SK-N-SH treated with all-trans-retinoic acid at 6 μM for 48 hours (cell line): ENCODE measurements around the gene AGBL3.

Experiments used
- ATAC-seq: fragments of 200-7000 bp; cut with Tn5 transposase; 3 replicates; pipeline ENCODE4 v1.9.1; 2020; ENCODE audit warnings: mild to moderate bottlenecking, moderate library complexity
- ARNTL ChIP-seq: fragments of 450-650 bp; formaldehyde crosslinking; IDR thresholded peaks from 2 replicates; pipeline ENCODE4 v1.5.0; 2020; ENCODE audit warnings: low read depth, mild to moderate bottlenecking, moderate library complexity, borderline replicate concordance
- BACH2 ChIP-seq: fragments of 250-450 bp; sonication (Bioruptor Pico); IDR thresholded peaks from 2 replicates; pipeline ENCODE4 v1.9.0; 2021; ENCODE audit warnings: mild to moderate bottlenecking, borderline replicate concordance
- CSDC2 ChIP-seq: fragments of 250-450 bp; sonication (Bioruptor Pico); IDR thresholded peaks from 2 replicates; pipeline ENCODE4 v1.5.0; 2020; ENCODE audit warnings: mild to moderate bottlenecking, moderate library complexity
- GLIS3 ChIP-seq: fragments of 250-450 bp; sonication (Bioruptor Pico); IDR thresholded peaks from 2 replicates; pipeline ENCODE4 v1.5.0; 2020; ENCODE audit warnings: mild to moderate bottlenecking, moderate library complexity
- ISL1 ChIP-seq: fragments of 250-450 bp; sonication (Bioruptor Pico); IDR thresholded peaks from 2 replicates; pipeline ENCODE4 v2.1.2; 2022; ENCODE audit warnings: mild to moderate bottlenecking, moderate library complexity
- PPARA ChIP-seq: fragments of 250-450 bp; sonication (Bioruptor Pico); IDR thresholded peaks from 2 replicates; pipeline ENCODE4 v1.5.0; 2020; ENCODE audit warnings: mild to moderate bottlenecking, borderline replicate concordance
- RARB ChIP-seq: fragments of 250-450 bp; sonication (Bioruptor Pico); IDR thresholded peaks from 2 replicates; pipeline ENCODE4 v1.8.0; 2021; ENCODE audit warnings: mild to moderate bottlenecking, moderate library complexity
- SNAI2 ChIP-seq: fragments of 250-450 bp; sonication (Bioruptor Pico); IDR thresholded peaks from 2 replicates; pipeline ENCODE4 v1.5.0; 2020; ENCODE audit warnings: mild to moderate bottlenecking, moderate library complexity
- TCF4 ChIP-seq: fragments of 250-450 bp; sonication (Bioruptor Pico); IDR thresholded peaks from 2 replicates; pipeline ENCODE4 v1.8.0; 2021; ENCODE audit warnings: mild to moderate bottlenecking, moderate library complexity, borderline replicate concordance
- TOX ChIP-seq: fragments of 250-450 bp; sonication (Bioruptor Pico); IDR thresholded peaks from 2 replicates; pipeline ENCODE4 v1.8.0; 2021; ENCODE audit warnings: mild to moderate bottlenecking, moderate library complexity, borderline replicate concordance
- TSHZ2 ChIP-seq: fragments of 250-450 bp; sonication (Bioruptor Pico); IDR thresholded peaks from 2 replicates; pipeline ENCODE4 v1.5.0; 2020; ENCODE audit warnings: mild to moderate bottlenecking, moderate library complexity
- ZC3H10 ChIP-seq: fragments of 250-450 bp; sonication (Bioruptor Pico); IDR thresholded peaks from 2 replicates; pipeline ENCODE4 v1.5.1; 2021; ENCODE audit warnings: mild to moderate bottlenecking, moderate library complexity
- ZFP3 ChIP-seq: fragments of 250-450 bp; sonication (Bioruptor Pico); IDR thresholded peaks from 2 replicates; pipeline ENCODE4 v1.5.0; 2020; ENCODE audit warnings: mild to moderate bottlenecking, moderate library complexity
- ZFP30 ChIP-seq: fragments of 450-650 bp; formaldehyde crosslinking; IDR thresholded peaks from 2 replicates; pipeline ENCODE4 v1.5.0; 2022; ENCODE audit warnings: mild to moderate bottlenecking, moderate library complexity
- ZNF565 ChIP-seq: fragments of 450-650 bp; formaldehyde crosslinking; conservative IDR thresholded peaks from 2 replicates; pipeline ENCODE4 v1.5.0; 2020; ENCODE audit warnings: low read depth, mild to moderate bottlenecking, moderate library complexity
- ZNF70 ChIP-seq: fragments of 450-650 bp; formaldehyde crosslinking; IDR thresholded peaks from 2 replicates; pipeline ENCODE4 v1.5.0; 2020; ENCODE audit warnings: mild to moderate bottlenecking, moderate library complexity
- ZNF8 ChIP-seq: fragments of 450-650 bp; formaldehyde crosslinking; IDR thresholded peaks from 2 replicates; pipeline ENCODE4 v1.5.0; 2020; ENCODE audit warnings: mild to moderate bottlenecking, moderate library complexity
- TF ChIP-seq, protein P1 (sequence below): fragments of 250-450 bp; sonication (Bioruptor Pico); IDR thresholded peaks from 2 replicates; pipeline ENCODE4 v1.5.1; 2021; ENCODE audit warnings: mild to moderate bottlenecking, moderate library complexity
- TF ChIP-seq, protein P2 (sequence below): fragments of 250-450 bp; sonication (Bioruptor Pico); IDR thresholded peaks from 2 replicates; pipeline ENCODE4 v1.8.0; 2021; ENCODE audit warnings: low read depth, mild to moderate bottlenecking, moderate library complexity, borderline replicate concordance
- TF ChIP-seq, protein P3 (sequence below): fragments of 250-450 bp; sonication (Bioruptor Pico); IDR thresholded peaks from 2 replicates; pipeline ENCODE4 v1.8.0; 2020; ENCODE audit warnings: mild to moderate bottlenecking, moderate library complexity, borderline replicate concordance

AGBL3 gene

GRCh38 chr7:135109562-135109961, 123.3 kb downstream of the AGBL3 start:
- no peak for TF ChIP-seq RARB (CRISPR knock-in tag)
- TF ChIP-seq, protein P1, sequence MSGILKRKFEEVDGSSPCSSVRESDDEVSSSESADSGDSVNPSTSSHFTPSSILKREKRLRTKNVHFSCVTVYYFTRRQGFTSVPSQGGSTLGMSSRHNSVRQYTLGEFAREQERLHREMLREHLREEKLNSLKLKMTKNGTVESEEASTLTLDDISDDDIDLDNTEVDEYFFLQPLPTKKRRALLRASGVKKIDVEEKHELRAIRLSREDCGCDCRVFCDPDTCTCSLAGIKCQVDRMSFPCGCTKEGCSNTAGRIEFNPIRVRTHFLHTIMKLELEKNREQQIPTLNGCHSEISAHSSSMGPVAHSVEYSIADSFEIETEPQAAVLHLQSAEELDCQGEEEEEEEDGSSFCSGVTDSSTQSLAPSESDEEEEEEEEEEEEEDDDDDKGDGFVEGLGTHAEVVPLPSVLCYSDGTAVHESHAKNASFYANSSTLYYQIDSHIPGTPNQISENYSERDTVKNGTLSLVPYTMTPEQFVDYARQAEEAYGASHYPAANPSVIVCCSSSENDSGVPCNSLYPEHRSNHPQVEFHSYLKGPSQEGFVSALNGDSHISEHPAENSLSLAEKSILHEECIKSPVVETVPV (CRISPR knock-in tag): no peak
- no peak for TF ChIP-seq GLIS3 (CRISPR knock-in tag)
- TF ChIP-seq ZC3H10: no peak
- TF ChIP-seq ZFP3: no peak
- TF ChIP-seq ZNF70: no peak
- TF ChIP-seq ISL1 (CRISPR knock-in tag): no peak
- TF ChIP-seq TOX: no peak
- TF ChIP-seq, protein P2, sequence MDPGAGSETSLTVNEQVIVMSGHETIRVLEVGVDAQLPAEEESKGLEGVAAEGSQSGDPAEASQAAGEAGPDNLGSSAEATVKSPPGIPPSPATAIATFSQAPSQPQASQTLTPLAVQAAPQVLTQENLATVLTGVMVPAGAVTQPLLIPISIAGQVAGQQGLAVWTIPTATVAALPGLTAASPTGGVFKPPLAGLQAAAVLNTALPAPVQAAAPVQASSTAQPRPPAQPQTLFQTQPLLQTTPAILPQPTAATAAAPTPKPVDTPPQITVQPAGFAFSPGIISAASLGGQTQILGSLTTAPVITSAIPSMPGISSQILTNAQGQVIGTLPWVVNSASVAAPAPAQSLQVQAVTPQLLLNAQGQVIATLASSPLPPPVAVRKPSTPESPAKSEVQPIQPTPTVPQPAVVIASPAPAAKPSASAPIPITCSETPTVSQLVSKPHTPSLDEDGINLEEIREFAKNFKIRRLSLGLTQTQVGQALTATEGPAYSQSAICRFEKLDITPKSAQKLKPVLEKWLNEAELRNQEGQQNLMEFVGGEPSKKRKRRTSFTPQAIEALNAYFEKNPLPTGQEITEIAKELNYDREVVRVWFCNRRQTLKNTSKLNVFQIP (CRISPR knock-in tag): no peak
- no peak for TF ChIP-seq CSDC2 (CRISPR knock-in tag)
- no peak for TF ChIP-seq ZFP30
- TF ChIP-seq BACH2 (CRISPR knock-in tag): no peak
- TF ChIP-seq, protein P3, sequence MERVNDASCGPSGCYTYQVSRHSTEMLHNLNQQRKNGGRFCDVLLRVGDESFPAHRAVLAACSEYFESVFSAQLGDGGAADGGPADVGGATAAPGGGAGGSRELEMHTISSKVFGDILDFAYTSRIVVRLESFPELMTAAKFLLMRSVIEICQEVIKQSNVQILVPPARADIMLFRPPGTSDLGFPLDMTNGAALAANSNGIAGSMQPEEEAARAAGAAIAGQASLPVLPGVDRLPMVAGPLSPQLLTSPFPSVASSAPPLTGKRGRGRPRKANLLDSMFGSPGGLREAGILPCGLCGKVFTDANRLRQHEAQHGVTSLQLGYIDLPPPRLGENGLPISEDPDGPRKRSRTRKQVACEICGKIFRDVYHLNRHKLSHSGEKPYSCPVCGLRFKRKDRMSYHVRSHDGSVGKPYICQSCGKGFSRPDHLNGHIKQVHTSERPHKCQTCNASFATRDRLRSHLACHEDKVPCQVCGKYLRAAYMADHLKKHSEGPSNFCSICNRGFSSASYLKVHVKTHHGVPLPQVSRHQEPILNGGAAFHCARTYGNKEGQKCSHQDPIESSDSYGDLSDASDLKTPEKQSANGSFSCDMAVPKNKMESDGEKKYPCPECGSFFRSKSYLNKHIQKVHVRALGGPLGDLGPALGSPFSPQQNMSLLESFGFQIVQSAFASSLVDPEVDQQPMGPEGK (CRISPR knock-in tag): no peak
- no peak for ATAC-seq

DNA sequence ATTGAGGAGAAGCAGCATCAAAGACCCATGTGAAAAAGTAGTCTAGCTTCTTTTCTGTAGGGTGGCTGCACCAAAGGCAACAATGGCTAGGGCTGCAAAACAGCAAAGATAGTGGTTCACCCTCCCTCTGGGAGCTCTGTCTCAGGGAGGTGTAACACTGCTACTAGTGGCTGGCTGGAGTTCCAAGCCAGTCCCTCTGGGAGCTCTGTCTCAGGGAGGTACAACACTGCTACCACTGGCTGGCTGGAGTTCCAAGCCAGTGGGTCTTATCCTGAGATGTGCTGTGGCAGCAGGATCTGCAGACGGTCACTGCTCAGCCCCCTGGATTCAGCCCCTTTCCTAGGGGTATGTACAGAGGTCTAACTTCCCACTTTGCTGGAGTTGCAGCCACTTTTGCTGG, 123.7 kb downstream of the AGBL3 start:
- TF ChIP-seq TSHZ2 (CRISPR knock-in tag) (no peak), ZNF70 (no peak)
- TF ChIP-seq, protein P1 (CRISPR knock-in tag): no peak
- no peak for ATAC-seq

DNA sequence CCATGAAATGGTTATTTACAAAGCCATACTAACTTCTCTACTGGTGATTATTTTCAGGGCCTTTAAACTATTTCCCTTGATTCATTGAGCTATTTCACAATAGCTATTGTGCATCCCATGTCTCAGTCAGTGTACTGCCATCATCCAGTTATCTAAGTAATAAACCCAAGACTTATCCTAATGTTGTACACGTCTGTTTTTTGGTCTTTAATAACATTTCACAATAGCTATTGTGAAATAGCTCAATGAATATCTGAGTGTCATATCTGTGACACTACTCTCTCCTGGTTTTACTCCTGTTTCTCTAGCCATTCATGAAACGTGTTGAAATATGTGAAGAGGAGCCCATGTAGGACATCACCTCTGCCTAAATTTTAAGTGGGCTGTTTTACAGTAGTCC, 125.1 kb downstream of the AGBL3 start:
- ATAC-seq: no peak
- TF ChIP-seq TOX (no peak), CSDC2 (CRISPR knock-in tag) (no peak), ZFP30 (no peak), BACH2 (CRISPR knock-in tag) (no peak), PPARA (CRISPR knock-in tag) (no peak), ARNTL (no peak), SNAI2 (no peak), ISL1 (CRISPR knock-in tag) (no peak), ZNF565 (CRISPR knock-in tag) (no peak), ZNF8 (CRISPR knock-in tag) (no peak), TCF4 (CRISPR knock-in tag) (no peak), ZFP3 (no peak)
- TF ChIP-seq, protein P2 (CRISPR knock-in tag): no peak
- TF ChIP-seq, protein P3 (CRISPR knock-in tag): no peak
